Mononuclear cell (primary cell): ENCODE results near the gene RFX4. TPM values are rescaled to one million over a fixed set of nuclear protein-coding genes. Genes with fewer than 3 reads are reported as not detected.

Experiments
- H3K27me3 ChIP-seq: 2 replicates; pipeline ENCODE4 v1.6.0; 2011; ENCODE audit warnings: low read length, control low read depth; ENCODE audit not compliant: insufficient read depth
- H3K4me1 ChIP-seq: 2 replicates; pipeline ENCODE4 v1.5.1; 2011; ENCODE audit warnings: mild to moderate bottlenecking, low read length, control low read depth; ENCODE audit not compliant: insufficient read depth
- H3K4me3 ChIP-seq: 2 replicates; pipeline ENCODE4 v1.5.1; 2011; ENCODE audit warnings: mild to moderate bottlenecking, low read length, moderate library complexity
- H3K9me3 ChIP-seq: 2 replicates; pipeline ENCODE4 v1.5.1; 2011; ENCODE audit warnings: low read depth, mild to moderate bottlenecking, control low read depth, low read length
- total RNA-seq: library from RNA; depleted of rRNA; stranded (reverse); fragments of >200 nt; gene quantifications from one replicate; pipeline ENCODE4 v1.2.3, GENCODE V29; 2012

Gene RFX4
- total RNA-seq, 1 donor = not detected

DNA sequence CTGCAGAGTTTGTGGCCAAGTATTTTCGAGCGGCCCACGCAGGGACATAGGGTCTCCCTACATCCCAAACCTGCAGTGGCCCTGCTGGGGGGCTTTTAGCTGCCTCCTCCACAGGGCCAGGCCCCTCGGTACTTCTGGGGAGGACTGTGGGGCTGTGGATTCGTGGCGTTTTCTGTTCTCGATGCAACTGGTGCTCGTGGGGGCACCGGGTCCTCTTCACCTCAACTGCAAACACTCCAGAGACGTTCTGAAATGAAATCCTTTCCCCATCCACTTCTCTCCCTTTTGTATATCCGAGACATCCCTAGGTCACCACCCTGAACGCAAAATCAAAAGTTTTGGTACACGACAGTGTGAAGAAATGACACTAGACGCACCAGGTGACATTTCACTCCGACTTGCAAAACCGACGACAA is 2.3 kb downstream of the RFX4 start:
- peaks cover 89% of the 10 kb centered on the region for H3K27me3 ChIP-seq

DNA sequence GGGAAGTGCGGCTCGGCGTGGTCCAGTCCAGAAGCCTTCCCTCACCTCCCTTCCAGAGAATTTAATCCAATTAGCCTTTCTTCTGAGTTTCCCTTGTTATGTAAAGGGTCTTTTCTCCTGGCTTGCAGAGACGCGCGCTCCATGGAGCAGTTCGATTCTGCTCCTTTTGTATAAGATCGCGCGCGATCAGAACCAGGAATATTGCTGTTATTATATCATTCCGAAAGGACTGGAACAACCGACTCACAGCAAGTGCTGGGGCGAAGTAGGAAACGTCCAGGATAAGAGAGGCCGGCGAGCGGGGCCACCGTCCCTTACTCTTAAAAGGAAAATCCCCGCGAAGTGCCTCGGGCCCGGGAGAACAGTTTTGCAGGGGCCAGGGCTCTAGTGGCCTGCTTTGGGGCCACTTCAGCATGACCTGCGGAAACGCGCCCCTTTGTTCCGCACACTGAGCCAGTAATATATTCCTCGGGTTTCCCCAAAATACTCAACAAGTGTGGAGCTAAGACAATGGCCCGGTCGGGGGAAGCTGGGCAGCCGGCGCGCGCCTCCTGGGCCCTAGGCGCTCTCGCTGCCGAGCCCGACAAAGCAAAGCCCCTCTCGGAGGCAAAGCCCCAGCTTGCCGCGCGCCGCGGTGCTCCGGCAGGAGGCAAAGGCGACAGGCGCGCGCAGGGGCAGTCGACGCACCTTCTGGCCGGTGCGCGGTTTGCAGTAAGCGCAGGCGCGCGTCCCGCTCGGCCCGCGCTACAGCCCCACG is 2.9 kb downstream of the RFX4 start:
- H3K9me3 ChIP-seq = no peaks in the 10 kb centered on the region
- H3K27me3 ChIP-seq = peaks cover 88% of the 10 kb centered on the region
- no peak overlapping the region for H3K4me3 ChIP-seq
- no peaks in the 10 kb centered on the region for H3K4me1 ChIP-seq

More for the DNA sequence above, 2.3 kb downstream of the RFX4 start:
- Histone ChIP-seq H3K4me1 (no peaks in the 10 kb centered on the region), H3K4me3 (no peak overlapping the region), H3K9me3 (no peaks in the 10 kb centered on the region)

GRCh38 chr12:106586278-106586802 is 3.5 kb downstream of the RFX4 start:
- no peaks in the 10 kb centered on the region for H3K9me3 ChIP-seq
- H3K27me3 ChIP-seq = peaks cover 83% of the 10 kb centered on the region
- H3K4me3 ChIP-seq = no peak overlapping the region
- H3K4me1 ChIP-seq = no peaks in the 10 kb centered on the region

DNA sequence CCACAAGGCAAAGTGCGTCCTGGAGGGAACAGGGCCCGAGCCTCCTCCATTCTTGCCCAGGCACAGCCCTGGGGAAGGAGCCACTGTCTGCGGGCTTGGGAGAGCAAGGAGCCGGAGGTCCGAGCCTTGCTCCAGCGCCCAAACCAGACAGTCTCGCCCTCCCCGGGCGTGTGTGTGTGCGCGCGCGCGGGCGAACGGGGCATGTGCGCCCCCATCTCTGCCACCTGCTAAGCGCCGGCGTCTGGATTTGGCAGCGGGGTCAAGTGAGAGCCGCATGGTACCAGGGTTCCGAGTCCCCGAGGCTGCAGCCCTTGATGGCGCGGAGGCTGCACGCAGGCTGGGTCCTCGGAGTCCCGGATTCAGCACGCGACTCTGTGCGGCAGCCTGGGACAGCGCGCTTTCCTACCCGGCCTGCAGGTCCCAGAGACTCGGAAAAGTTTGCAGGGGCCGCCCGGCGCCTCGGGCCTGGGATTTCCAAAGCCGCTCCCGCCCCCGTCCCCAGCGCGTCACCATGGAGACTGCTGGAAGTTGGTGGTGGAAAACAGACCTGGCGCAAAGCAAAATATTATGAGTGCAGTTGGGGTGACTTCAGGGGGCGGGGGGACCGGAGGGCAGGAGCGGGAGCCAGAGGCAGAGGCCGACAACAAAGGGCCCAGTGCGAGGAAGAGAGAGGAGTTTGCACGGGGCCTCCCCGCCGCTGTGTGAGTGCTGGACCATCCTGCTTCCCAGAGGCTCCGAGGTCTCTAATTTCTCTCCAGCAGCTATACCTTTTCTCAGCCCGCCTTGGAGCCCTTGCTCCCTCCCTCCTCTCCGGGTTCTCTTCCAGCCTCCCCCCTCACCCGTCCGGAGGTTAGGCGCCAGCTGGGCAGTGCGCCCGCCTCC is 4.2 kb downstream of the RFX4 start:
- H3K27me3 ChIP-seq = peaks cover 86% of the 10 kb centered on the region
- no peak overlapping the region for H3K4me3 ChIP-seq
- no peaks in the 10 kb centered on the region for H3K4me1 ChIP-seq
- no peaks in the 10 kb centered on the region for H3K9me3 ChIP-seq

DNA sequence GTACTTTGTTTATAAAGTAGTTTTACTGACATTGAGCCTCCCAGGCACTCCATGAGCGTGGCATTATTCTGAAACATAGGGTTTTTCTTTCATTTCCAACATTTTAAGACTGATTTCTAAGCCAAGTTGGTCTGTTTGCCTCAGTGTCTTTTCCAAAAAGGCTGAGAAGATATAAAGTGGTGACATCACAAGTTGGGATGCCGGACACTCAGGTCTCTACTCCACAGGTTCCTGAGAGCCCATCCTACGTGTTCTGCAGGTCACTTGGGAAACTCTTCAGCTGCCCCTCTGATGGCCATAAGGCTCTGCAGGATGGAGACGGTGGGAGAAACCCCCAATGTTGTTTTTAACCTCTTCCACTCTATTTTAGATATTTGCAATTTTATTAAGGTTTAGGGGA is 6.0 kb downstream of the RFX4 start:
- Histone ChIP-seq H3K9me3 (no peaks in the 10 kb centered on the region), H3K27me3 (peaks cover 88% of the 10 kb centered on the region), H3K4me3 (no peak overlapping the region), H3K4me1 (no peaks in the 10 kb centered on the region)

DNA sequence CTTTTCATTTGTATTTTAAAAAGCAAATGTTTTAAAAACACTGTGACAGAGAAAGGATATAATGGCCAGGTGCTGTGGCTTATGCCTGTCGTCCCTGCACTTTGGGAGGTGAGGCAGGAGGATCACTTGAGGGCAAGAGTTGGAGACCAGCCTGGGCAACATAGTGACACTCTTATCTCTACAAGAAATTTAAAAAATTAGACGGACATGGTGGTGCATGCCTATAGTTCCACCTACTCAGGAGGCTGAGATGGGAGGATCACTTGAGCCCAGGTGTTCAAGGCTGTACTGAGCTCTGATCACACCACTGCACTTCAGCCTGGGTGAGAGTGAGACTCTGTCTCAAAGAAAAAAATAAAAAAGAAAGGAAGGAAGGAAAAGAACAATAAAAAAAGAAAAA is 7.8 kb downstream of the RFX4 start:
- H3K4me3 ChIP-seq = no peak overlapping the region
- no peaks in the 10 kb centered on the region for H3K9me3 ChIP-seq
- H3K27me3 ChIP-seq = peaks cover 87% of the 10 kb centered on the region
- no peaks in the 10 kb centered on the region for H3K4me1 ChIP-seq

DNA sequence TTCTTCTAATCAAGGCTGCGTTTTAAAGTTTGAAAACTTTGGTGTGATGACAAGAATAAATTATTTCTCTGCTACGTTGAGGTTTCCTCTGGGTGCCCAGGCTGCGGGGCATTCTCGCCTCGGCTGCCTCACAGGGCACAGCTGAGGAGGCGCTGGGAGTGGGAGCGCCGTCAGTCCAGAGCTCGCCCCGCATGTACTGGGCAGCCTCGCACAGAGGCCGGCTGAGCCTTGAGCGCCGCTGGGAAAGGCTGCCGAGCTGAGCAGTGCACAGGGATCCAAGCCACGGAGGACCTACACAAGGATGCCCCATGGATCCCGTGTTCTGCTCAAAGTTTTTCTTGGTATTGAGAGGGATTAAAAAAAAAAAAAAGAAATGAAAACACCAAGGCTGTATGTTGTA is 11.6 kb downstream of the RFX4 start:
- Histone ChIP-seq H3K9me3 (no peaks in the 10 kb centered on the region), H3K4me3 (no peak overlapping the region), H3K4me1 (no peaks in the 10 kb centered on the region), H3K27me3 (peaks cover 60% of the 10 kb centered on the region)

DNA sequence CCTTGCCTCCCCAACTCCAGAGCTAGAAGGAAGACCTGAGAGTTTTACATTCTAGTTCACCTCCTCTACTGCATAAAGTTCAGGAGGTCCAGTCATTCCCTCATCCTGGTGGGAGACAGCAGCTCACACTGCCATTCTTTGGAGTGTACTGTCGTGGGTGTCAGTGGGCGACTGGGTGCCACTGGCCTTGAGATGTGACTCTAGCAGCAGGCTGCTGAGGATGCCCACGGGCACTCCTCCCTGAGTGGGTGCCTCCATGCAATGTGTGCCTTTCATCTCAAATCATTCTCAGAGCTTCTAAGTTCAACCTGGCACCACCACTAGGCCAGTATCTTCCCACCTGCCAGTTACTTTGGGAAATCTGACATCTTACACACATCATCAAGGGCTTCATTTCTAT is 12.5 kb downstream of the RFX4 start:
- H3K4me1 ChIP-seq = no peaks in the 10 kb centered on the region
- H3K9me3 ChIP-seq = no peaks in the 10 kb centered on the region
- H3K4me3 ChIP-seq = no peak overlapping the region
- H3K27me3 ChIP-seq = peaks cover 53% of the 10 kb centered on the region

DNA sequence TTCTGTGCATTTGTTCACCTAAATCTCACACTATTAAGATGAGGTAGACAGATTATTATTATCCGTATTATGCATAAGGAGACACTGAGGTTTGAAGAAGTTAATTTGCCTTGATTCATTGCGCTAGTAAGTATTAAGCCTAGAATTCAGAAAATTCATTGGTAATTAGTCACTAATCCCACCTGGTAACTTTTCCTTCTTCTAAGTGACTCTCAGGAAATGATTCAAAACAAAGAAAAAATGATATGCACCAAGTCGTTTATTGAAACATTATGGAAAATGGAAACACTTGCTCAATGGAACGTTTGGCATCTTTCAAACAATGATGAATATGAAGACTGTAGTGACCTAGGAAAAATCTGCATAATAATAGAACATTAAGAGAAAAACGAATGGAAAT is 15.2 kb downstream of the RFX4 start:
- Histone ChIP-seq H3K9me3 (no peaks in the 10 kb centered on the region), H3K27me3 (peaks cover 36% of the 10 kb centered on the region), H3K4me1 (no peaks in the 10 kb centered on the region), H3K4me3 (no peak overlapping the region)

- no peaks in the 10 kb centered on the region for H3K4me1 ChIP-seq
- peaks cover 23% of the 10 kb centered on the region for H3K27me3 ChIP-seq
- no peaks in the 10 kb centered on the region for H3K9me3 ChIP-seq
- H3K4me3 ChIP-seq = no peak overlapping the region
Measured at GRCh38 chr12:106599302-106599701, 16.5 kb downstream of the RFX4 start.

DNA sequence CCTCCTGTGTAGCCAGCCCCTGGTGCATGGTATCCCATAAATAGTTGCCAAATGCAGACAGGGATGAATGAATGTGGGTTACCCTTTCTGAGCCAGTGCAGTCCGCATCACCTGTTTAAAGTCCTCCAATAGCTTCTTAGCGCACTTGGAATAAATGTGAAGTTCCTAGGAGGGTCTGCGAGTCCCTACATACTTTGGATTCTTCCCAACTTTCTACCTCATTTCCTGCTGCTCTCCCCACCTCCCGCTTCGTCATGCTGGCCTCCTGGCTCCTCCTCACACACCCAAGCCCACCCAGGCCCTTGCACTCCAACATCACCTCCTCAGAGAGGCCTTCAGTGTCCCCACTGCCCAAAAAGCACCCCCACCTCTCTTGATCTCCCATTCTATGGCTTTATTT is 17.7 kb downstream of the RFX4 start:
- no peak overlapping the region for H3K4me3 ChIP-seq
- no peaks in the 10 kb centered on the region for H3K4me1 ChIP-seq
- peaks cover 11% of the 10 kb centered on the region for H3K27me3 ChIP-seq
- H3K9me3 ChIP-seq = no peaks in the 10 kb centered on the region

- H3K4me1 ChIP-seq = no peaks in the 10 kb centered on the region
- H3K27me3 ChIP-seq = peaks cover 8% of the 10 kb centered on the region
- H3K9me3 ChIP-seq = no peaks in the 10 kb centered on the region
- no peak overlapping the region for H3K4me3 ChIP-seq
Measured at GRCh38 chr12:106601031-106601430, 18.2 kb downstream of the RFX4 start.

GRCh38 chr12:106601496-106601895 is 18.7 kb downstream of the RFX4 start:
- no peaks in the 10 kb centered on the region for H3K4me1 ChIP-seq
- no peak overlapping the region for H3K4me3 ChIP-seq
- H3K9me3 ChIP-seq = no peaks in the 10 kb centered on the region
- H3K27me3 ChIP-seq = peaks cover 3% of the 10 kb centered on the region

DNA sequence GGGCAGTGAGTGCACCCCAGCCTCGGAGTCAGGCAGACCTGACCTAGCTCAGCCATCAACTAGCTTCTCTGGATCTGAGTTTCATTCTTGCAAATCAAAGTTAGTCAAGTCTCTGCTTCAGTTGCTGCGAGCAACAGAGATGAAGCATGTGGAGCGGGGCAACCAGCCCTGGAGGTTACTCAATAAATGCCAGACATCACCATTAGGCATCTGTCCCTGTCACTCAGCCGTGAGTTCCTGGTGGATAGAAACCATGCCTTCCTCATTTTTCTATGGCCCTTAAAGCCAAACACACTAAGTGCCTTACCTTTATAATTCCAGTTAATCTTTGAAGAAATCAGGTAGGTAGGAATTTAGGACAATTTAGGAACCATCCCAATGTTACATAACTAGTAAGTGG is 19.3 kb downstream of the RFX4 start:
- peaks cover 3% of the 10 kb centered on the region for H3K27me3 ChIP-seq

DNA sequence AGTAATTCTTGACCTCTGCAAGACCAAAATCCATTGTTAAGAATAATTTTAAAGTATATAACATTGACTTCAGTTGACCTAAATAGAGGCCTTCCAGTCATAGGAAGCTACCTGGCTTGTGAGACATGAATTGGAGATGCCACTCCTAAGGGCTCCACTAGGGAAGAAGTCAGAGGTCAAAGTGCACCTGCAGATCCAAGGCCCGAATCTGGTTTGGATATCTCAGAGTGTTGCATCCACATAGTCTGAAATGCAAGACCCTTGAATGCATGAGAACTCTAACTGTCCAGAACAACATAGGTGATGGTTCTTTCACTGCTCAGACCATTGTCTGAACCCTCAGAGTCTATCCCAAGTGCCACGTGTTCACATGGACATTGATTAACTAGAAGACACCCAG is 22.4 kb downstream of the RFX4 start:
- Histone ChIP-seq H3K27me3 (peaks cover under 1% of the 10 kb centered on the region), H3K4me3 (no peak overlapping the region), H3K9me3 (peaks cover under 1% of the 10 kb centered on the region)

More for the DNA sequence above, 19.3 kb downstream of the RFX4 start:
- H3K9me3 ChIP-seq = no peaks in the 10 kb centered on the region
- H3K4me3 ChIP-seq = no peak overlapping the region
- H3K4me1 ChIP-seq = no peaks in the 10 kb centered on the region

More for the DNA sequence above, 22.4 kb downstream of the RFX4 start:
- H3K4me1 ChIP-seq = no peaks in the 10 kb centered on the region
